CMK (cell line): Measurements from ENCODE around the gene SLC4A2.
"Not testable (repeated sequence)": the region's sequence is repeated elsewhere in the genome, so short reads cannot be mapped to it uniquely, and the experiment has no call there.

ENCODE experiments used
- DNase-seq: peaks from one replicate; pipeline ENCODE4 v3.0.0-alpha.2; 2010; ENCODE audit warnings: low read depth

The SLC4A2 gene

GRCh38 chr7:151059367-151060112 lies at the start of gene SLC4A2:
TSS of gene SLC4A2 (plus strand) at chr7:151059589. CDS start at chr7:151061988, 2,399 bp downstream.
- no peak for DNase-seq

GRCh38 chr7:151010037-151010306 lies 49.4 kb upstream of the SLC4A2 start:
- DNase-seq, result no peak

- no peak for DNase-seq
Observed at GRCh38 chr7:151010307-151011096, 48.9 kb upstream of the SLC4A2 start.

GRCh38 chr7:151011097-151011409 lies 48.3 kb upstream of the SLC4A2 start:
- no peak for DNase-seq

GRCh38 chr7:151011616-151012015 lies 47.8 kb upstream of the SLC4A2 start:
- DNase-seq, result not testable (repeated sequence)

GRCh38 chr7:151012031-151012692 lies 47.2 kb upstream of the SLC4A2 start:
- no peak for DNase-seq

- no peak for DNase-seq
Observed at GRCh38 chr7:151012911-151013347, 46.5 kb upstream of the SLC4A2 start.

- no peak for DNase-seq
Observed at GRCh38 chr7:151013356-151013732, 46.0 kb upstream of the SLC4A2 start.

- DNase-seq, result no peak
Observed at GRCh38 chr7:151013733-151014497, 45.5 kb upstream of the SLC4A2 start.

GRCh38 chr7:151014950-151015349 lies 44.4 kb upstream of the SLC4A2 start:
- no peak for DNase-seq

- no peak for DNase-seq
Observed at GRCh38 chr7:151015967-151016366, 43.4 kb upstream of the SLC4A2 start.

- DNase-seq, result no peak
Observed at GRCh38 chr7:151016505-151016904, 42.9 kb upstream of the SLC4A2 start.

GRCh38 chr7:151016942-151017341 lies 42.4 kb upstream of the SLC4A2 start:
- DNase-seq, result no peak

- no peak for DNase-seq
Observed at GRCh38 chr7:151017370-151017952, 41.9 kb upstream of the SLC4A2 start.

GRCh38 chr7:151017953-151018420 lies 41.4 kb upstream of the SLC4A2 start:
- DNase-seq, result no peak

GRCh38 chr7:151018421-151019129 lies 40.8 kb upstream of the SLC4A2 start:
- no peak for DNase-seq

GRCh38 chr7:151019130-151019447 lies 40.3 kb upstream of the SLC4A2 start:
- DNase-seq, result no peak

- no peak for DNase-seq
Observed at GRCh38 chr7:151020231-151020630, 39.2 kb upstream of the SLC4A2 start.

- DNase-seq, result no peak
Observed at GRCh38 chr7:151023232-151023631, 36.2 kb upstream of the SLC4A2 start.

GRCh38 chr7:151024435-151025056 lies 34.8 kb upstream of the SLC4A2 start, which contains the start of gene ATG9B:
TSS of gene ATG9B (minus strand) at chr7:151024494. CDS start at chr7:151024423, 71 bp downstream.
- no peak for DNase-seq
